Body of pancreas (tissue), 4 donors: ENCODE results near the gene TUG1. TPM values are rescaled to one million over a fixed set of nuclear protein-coding genes. Genes with fewer than 3 reads are reported as not detected.

ENCODE experiments used
- ATAC-seq: fragments of 150-250 bp; one replicate; pipeline ENCODE4 v1.9.1; 2016
- DNase-seq, 4 donors: peaks; one replicate each; pipeline ENCODE4 v3.0.0-alpha.2; 2019
- H3K27ac ChIP-seq, 4 donors: fragments of 200-600 bp; sonication (generic); 1 replicate in 3 of 4; 2 replicates in 1 of 4; pipeline versions ENCODE4 v1.5.1 to v1.6.1; 2016 to 2019; ENCODE audit warnings: mild to moderate bottlenecking in 1 of 4, mixed read lengths in 1 of 4, moderate library complexity in 1 of 4
- H3K27me3 ChIP-seq, 2 donors: fragments of 200-600 bp; sonication (generic); one replicate each; pipeline ENCODE4 v1.6.0; 2016; ENCODE audit warnings: mild to moderate bottlenecking in 1 of 2
- H3K36me3 ChIP-seq, 2 donors: fragments of 200-600 bp; sonication (generic); replicated peaks in 1 of 2; 2 replicates each; pipeline ENCODE4 v1.5.1; 2016; ENCODE audit warnings: low read depth in 2 of 2; ENCODE audit not compliant: insufficient read depth in 1 of 2
- H3K4me1 ChIP-seq: fragments of 200-600 bp; sonication (generic); one replicate; pipeline ENCODE4 v1.6.0; 2016
- H3K4me3 ChIP-seq, 2 donors: fragments of 200-600 bp; sonication (generic); 1 replicate in 1 of 2; 2 replicates in 1 of 2; pipeline ENCODE4 v1.5.1; 2016 to 2019
- H3K9me3 ChIP-seq, 3 donors: fragments of 200-600 bp; sonication (generic); 1 replicate in 2 of 3; 2 replicates in 1 of 3; pipeline ENCODE4 v1.5.1; 2016
- CTCF ChIP-seq, 7 experiments: fragments of 450-650 bp in 4 of 7; fragments of 200-600 bp in 3 of 7; sonication (generic) in 3 of 7; IDR thresholded peaks; one replicate each; pipeline ENCODE4 v1.5.1; 2016 to 2019; ENCODE audit warnings: antibody characterized with exemption in 7 of 7
- POLR2A ChIP-seq, 3 donors: fragments of 450-650 bp; IDR thresholded peaks; one replicate each; pipeline ENCODE4 v1.6.1; 2016; ENCODE audit warnings: antibody characterized with exemption in 3 of 3, mild to moderate bottlenecking in 2 of 3
- WGBS, 2 donors: methylation state at CpG; one replicate each; pipeline ENCODE4 v1.1.5; 2017; 5-methylcytosine and 5-hydroxymethylcytosine counted together
- intact Hi-C: fragments of 100-400 bp; cut with DNase I; formaldehyde crosslinking; loops from one replicate; pipeline ENCODE4 v1.15.1; 2023
- total RNA-seq, 2 donors: library from RNA; depleted of rRNA; stranded (reverse); fragments of >200 nt; gene quantifications; one replicate each; pipeline ENCODE4 v1.1.0, GENCODE V29; 2016

Gene TUG1
- total RNA-seq, 2 donors from 2014 or later = 48.0 to 48.5 TPM

- H3K27ac ChIP-seq = no peak overlapping the region
- intact Hi-C loops = no loop called here
- no peaks in the 10 kb centered on the region for H3K27me3 ChIP-seq
- DNase-seq (no peak), ATAC-seq (no peak)
- no peak for TF ChIP-seq POLR2A (IDR thresholded peaks at IDR 0.05)
- TF ChIP-seq CTCF (IDR thresholded peaks at IDR 0.05) = no peak
- WGBS, 2 donors = 78 to 88% methylated on average over 6 to 7 of the region's 7 CpGs
- no peaks in the 10 kb centered on the region for H3K9me3 ChIP-seq
- peaks cover 21 to 66% of the 10 kb centered on the region in 2 donors for H3K36me3 ChIP-seq
- H3K4me3 ChIP-seq = no peak overlapping the region
- H3K4me1 ChIP-seq = no peaks in the 10 kb centered on the region
These were observed 35.6 kb upstream of the TUG1 start for GRCh38 chr22:30933457-30933856.

GRCh38 chr22:30934053-30934452 lies 35.0 kb upstream of the TUG1 start:
- intact Hi-C loops = no loop called here
- peaks cover 21 to 66% of the 10 kb centered on the region in 2 donors for H3K36me3 ChIP-seq
- no peak overlapping the region for H3K27ac ChIP-seq
- no peaks in the 10 kb centered on the region for H3K27me3 ChIP-seq
- 90 to 98% methylated on average over 8 of the region's 8 CpGs for WGBS, 2 donors
- H3K4me1 ChIP-seq = no peaks in the 10 kb centered on the region
- no peak for ATAC-seq
- TF ChIP-seq CTCF (IDR thresholded peaks at IDR 0.05) = no peak
- no peak for TF ChIP-seq POLR2A (IDR thresholded peaks at IDR 0.05)
- no peak overlapping the region for H3K4me3 ChIP-seq
- H3K9me3 ChIP-seq = no peaks in the 10 kb centered on the region
- no peak for DNase-seq

- DNase-seq (no peak), ATAC-seq (no peak)
- H3K9me3 ChIP-seq = no peaks in the 10 kb centered on the region
- intact Hi-C loops = loop anchor here (5.0 to 10.0 kb wide), 2 partner anchors 146 to 204 kb away; partner anchors contain the start of gene PLA2G3
- WGBS, 2 donors = 81 to 93% methylated on average over 4 to 7 of the region's 7 CpGs
- H3K4me1 ChIP-seq = no peaks in the 10 kb centered on the region
- peaks cover 6 to 66% of the 10 kb centered on the region in 2 donors for H3K36me3 ChIP-seq
- no peak overlapping the region for H3K4me3 ChIP-seq
- no peak for TF ChIP-seq CTCF (IDR thresholded peaks at IDR 0.05)
- TF ChIP-seq POLR2A (IDR thresholded peaks at IDR 0.05) = no peak
- no peaks in the 10 kb centered on the region for H3K27me3 ChIP-seq
- H3K27ac ChIP-seq = no peak overlapping the region
These were observed 28.2 kb upstream of the TUG1 start for GRCh38 chr22:30940685-30941362.

DNA sequence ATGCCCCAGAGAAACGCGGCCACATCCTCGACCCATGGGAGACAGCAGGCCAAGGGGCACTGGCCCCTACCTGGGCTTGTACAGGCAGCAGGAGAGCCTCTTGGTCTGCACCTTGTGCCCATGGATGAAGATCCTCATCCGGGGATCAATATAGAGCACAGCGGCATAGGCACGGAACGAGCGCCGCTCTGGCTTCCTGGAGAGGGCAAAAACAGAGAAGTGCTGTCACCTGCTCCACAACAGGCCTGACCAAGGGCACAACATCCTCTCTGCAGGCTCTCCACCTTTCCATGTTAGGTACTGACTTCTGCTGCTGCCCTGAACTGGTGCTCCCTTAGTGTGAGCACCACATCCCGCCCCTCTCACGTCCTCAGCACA lies 27.7 kb upstream of the TUG1 start:
- 94 to 100% methylated on average over 3 to 7 of the region's 11 CpGs for WGBS, 2 donors
- intact Hi-C loops = loop anchor here (5.0 to 10.0 kb wide), 2 partner anchors 146 to 203 kb away; partner anchors contain the start of gene PLA2G3
- Histone ChIP-seq H3K36me3 (peaks cover 11 to 66% of the 10 kb centered on the region in 2 donors), H3K9me3 (no peaks in the 10 kb centered on the region), H3K27ac (no peak overlapping the region), H3K27me3 (no peaks in the 10 kb centered on the region), H3K4me3 (no peak overlapping the region), H3K4me1 (no peaks in the 10 kb centered on the region)
- DNase-seq (no peak), ATAC-seq (no peak)
- TF ChIP-seq POLR2A (IDR thresholded peaks at IDR 0.05) (no peak), CTCF (IDR thresholded peaks at IDR 0.05) (no peak)

DNA sequence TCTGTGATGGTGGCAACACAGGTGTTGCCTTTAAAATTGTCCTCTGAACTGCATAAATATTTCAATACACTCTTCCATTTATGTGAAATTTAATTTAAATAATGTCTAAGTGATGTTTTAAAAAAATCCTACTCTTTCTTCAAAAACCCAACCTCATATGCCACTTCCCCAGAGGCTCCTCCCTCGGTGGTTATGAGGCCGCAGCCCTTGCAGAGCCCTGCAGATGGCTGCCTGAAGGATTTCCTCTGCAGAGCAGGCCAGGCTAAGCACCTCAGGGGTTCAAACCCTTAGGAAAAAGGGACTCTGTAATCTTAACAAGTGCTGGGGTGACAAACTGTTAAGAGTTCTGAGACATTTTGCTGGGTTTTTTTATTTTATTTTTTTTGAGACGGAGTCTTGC lies 25.7 kb upstream of the TUG1 start:
- no peak for ATAC-seq
- H3K27me3 ChIP-seq = no peaks in the 10 kb centered on the region
- DNase-seq = no peak
- TF ChIP-seq POLR2A (IDR thresholded peaks at IDR 0.05) = no peak
- TF ChIP-seq CTCF (IDR thresholded peaks at IDR 0.05) = no peak
- 70 to 89% methylated on average over 3 of the region's 3 CpGs for WGBS, 2 donors
- intact Hi-C loops = loop anchor here (5.0 to 10.0 kb wide), 2 partner anchors 144 to 201 kb away; partner anchors contain the start of gene PLA2G3
- H3K27ac ChIP-seq = no peak overlapping the region
- H3K4me3 ChIP-seq = no peak overlapping the region
- H3K9me3 ChIP-seq = no peaks in the 10 kb centered on the region
- H3K4me1 ChIP-seq = no peaks in the 10 kb centered on the region
- H3K36me3 ChIP-seq = peaks cover 11 to 53% of the 10 kb centered on the region in 2 donors
